ENCODE measurements around the gene SPAG9. TPM values are rescaled to one million over a fixed set of nuclear protein-coding genes. Genes with fewer than 3 reads are reported as not detected.

The SPAG9 gene
- total RNA-seq, 1 experiment from 2014 or later: 78.5 TPM

GRCh38 chr17:50977487-50978159, 143.0 kb downstream of the SPAG9 start:
- intact Hi-C loops (cut with micrococcal nuclease): no loop called here
- Mint-ChIP-seq H3K9me3 (ENCODE audit: unreplicated experiment) (no peaks in the 10 kb centered on the region), H3K27ac (ENCODE audit: low read depth, unreplicated experiment) (peak overlapping the region; percentile 36), H3K4me1 (ENCODE audit: insufficient read depth, unreplicated experiment) (peaks cover 5% of the 10 kb centered on the region), H3K27me3 (ENCODE audit: insufficient read depth, unreplicated experiment) (no peaks in the 10 kb centered on the region), H3K4me3 (ENCODE audit: unreplicated experiment) (no peak overlapping the region), H3K36me3 (ENCODE audit: insufficient read depth, unreplicated experiment) (peaks cover 61% of the 10 kb centered on the region)
- ChIA-PET CTCF (interaction anchor here (0.6 to 1.9 kb wide), 4 partner anchors 13 to 125 kb away, joined by 3 to 7 read pairs (median 3); no protein-coding TSS in a partner anchor), POLR2A (interaction anchor here (0.6 to 1.2 kb wide), 3 partner anchors 24 to 121 kb away, joined by 3 read pairs; no protein-coding TSS in a partner anchor)
- no peak for TF ChIP-seq CTCF (IDR thresholded peaks at IDR 0.05; ENCODE audit: unreplicated experiment)
- BruUV-seq (replicated peaks): no TSS peak
- no peak for DNase-seq (ENCODE audit: unreplicated experiment)

GRCh38 chr17:50976951-50977472, 143.7 kb downstream of the SPAG9 start:
- intact Hi-C loops (cut with micrococcal nuclease): no loop called here
- Mint-ChIP-seq H3K36me3 (ENCODE audit: insufficient read depth, unreplicated experiment) (peaks cover 57% of the 10 kb centered on the region), H3K4me3 (ENCODE audit: unreplicated experiment) (no peak overlapping the region), H3K27ac (ENCODE audit: low read depth, unreplicated experiment) (peak overlapping the region; percentile 36), H3K9me3 (ENCODE audit: unreplicated experiment) (no peaks in the 10 kb centered on the region), H3K4me1 (ENCODE audit: insufficient read depth, unreplicated experiment) (peaks cover 5% of the 10 kb centered on the region), H3K27me3 (ENCODE audit: insufficient read depth, unreplicated experiment) (no peaks in the 10 kb centered on the region)
- DNase-seq (ENCODE audit: unreplicated experiment): no peak
- no peak for TF ChIP-seq CTCF (IDR thresholded peaks at IDR 0.05; ENCODE audit: unreplicated experiment)
- ChIA-PET CTCF (interaction anchor here (1.0 to 1.9 kb wide), 3 partner anchors 20 to 125 kb away, joined by 3 to 7 read pairs (median 3); no protein-coding TSS in a partner anchor), POLR2A (interaction anchor here (0.6 to 1.2 kb wide), 3 partner anchors 23 to 121 kb away, joined by 3 read pairs; no protein-coding TSS in a partner anchor)
- BruUV-seq (replicated peaks): no TSS peak

- H3K27ac Mint-ChIP-seq (ENCODE audit: low read depth, unreplicated experiment): no peak overlapping the region
- intact Hi-C loops (cut with micrococcal nuclease): no loop called here
These were observed 146.8 kb downstream of the SPAG9 start for GRCh38 chr17:50973557-50974494.

More at GRCh38 chr17:50973557-50974494, 146.8 kb downstream of the SPAG9 start:
- POLR2A ChIA-PET: interaction anchor here (1.0 to 1.6 kb wide), 3 partner anchors 13 to 123 kb away, joined by 3 to 6 read pairs (median 3); no protein-coding TSS in a partner anchor
- DNase-seq (ENCODE audit: unreplicated experiment): no peak
- no TSS peak for BruUV-seq (replicated peaks)
- Mint-ChIP-seq H3K4me3 (ENCODE audit: unreplicated experiment) (no peak overlapping the region), H3K27me3 (ENCODE audit: insufficient read depth, unreplicated experiment) (no peaks in the 10 kb centered on the region), H3K4me1 (ENCODE audit: insufficient read depth, unreplicated experiment) (peaks cover 5% of the 10 kb centered on the region), H3K9me3 (ENCODE audit: unreplicated experiment) (no peaks in the 10 kb centered on the region), H3K36me3 (ENCODE audit: insufficient read depth, unreplicated experiment) (peaks cover 50% of the 10 kb centered on the region)
- CTCF ChIA-PET: interaction anchor here (0.5 to 1.9 kb wide), 7 partner anchors 20 to 462 kb away, joined by 3 to 6 read pairs (median 3); no protein-coding TSS in a partner anchor
- TF ChIP-seq CTCF (IDR thresholded peaks at IDR 0.05; ENCODE audit: unreplicated experiment): no peak
